ENCODE results near the gene VWC2. TPM values are rescaled to one million over a fixed set of nuclear protein-coding genes. Genes with fewer than 3 reads are reported as not detected.

VWC2 gene
- total RNA-seq, 6 donors from 2014 or later, result 0.09 to 0.20 (median 0.13) TPM; not detected in 2

GRCh38 chr7:49911909-49912308 is 138.5 kb downstream of the VWC2 start:
- DNase-seq (no peak), ATAC-seq (ENCODE audit: low FRiP score in 2 of 2) (no peak)
- 86 to 87% methylated on average over 8 of the region's 8 CpGs for WGBS, 2 donors
- H3K9me3 ChIP-seq, result no peaks in the 10 kb centered on the region
- no peaks in the 10 kb centered on the region for H3K36me3 ChIP-seq
- TF ChIP-seq POLR2A (IDR thresholded peaks at IDR 0.05) (no peak), POLR2AphosphoS5 (IDR thresholded peaks at IDR 0.05) (no peak), EP300 (IDR thresholded peaks at IDR 0.05) (no peak), CTCF (IDR thresholded peaks at IDR 0.05) (no peak)
- H3K27me3 ChIP-seq, result no peaks in the 10 kb centered on the region
- no peak overlapping the region for H3K27ac ChIP-seq
- H3K4me3 ChIP-seq, result no peak overlapping the region
- H3K4me1 ChIP-seq, result no peaks in the 10 kb centered on the region

- Histone ChIP-seq H3K4me1 (no peaks in the 10 kb centered on the region), H3K27ac (no peak overlapping the region), H3K27me3 (no peaks in the 10 kb centered on the region), H3K9me3 (peaks cover 0 to 6% (median 4%) of the 10 kb centered on the region in 4 donors), H3K4me3 (no peak overlapping the region), H3K36me3 (no peaks in the 10 kb centered on the region)
- 77 to 82% methylated on average over 6 of the region's 6 CpGs for WGBS, 2 donors
- ATAC-seq (ENCODE audit: low FRiP score in 2 of 2) (no peak), DNase-seq (no peak)
- TF ChIP-seq POLR2AphosphoS5 (IDR thresholded peaks at IDR 0.05) (no peak), POLR2A (IDR thresholded peaks at IDR 0.05) (no peak), EP300 (IDR thresholded peaks at IDR 0.05) (no peak), CTCF (IDR thresholded peaks at IDR 0.05) (no peak)
Measured at GRCh38 chr7:49926720-49927119, 153.3 kb downstream of the VWC2 start.

GRCh38 chr7:49927631-49928030 is 154.2 kb downstream of the VWC2 start:
- no peaks in the 10 kb centered on the region for H3K36me3 ChIP-seq
- TF ChIP-seq EP300 (IDR thresholded peaks at IDR 0.05), result no peak
- TF ChIP-seq POLR2AphosphoS5 (IDR thresholded peaks at IDR 0.05), result no peak
- TF ChIP-seq CTCF (IDR thresholded peaks at IDR 0.05), result no peak
- TF ChIP-seq POLR2A (IDR thresholded peaks at IDR 0.05), result no peak
- DNase-seq (no peak), ATAC-seq (ENCODE audit: low FRiP score in 2 of 2) (no peak)
- H3K27ac ChIP-seq, result no peak overlapping the region
- no peaks in the 10 kb centered on the region for H3K4me1 ChIP-seq
- peaks cover 0 to 15% (median 5%) of the 10 kb centered on the region in 4 donors for H3K9me3 ChIP-seq
- no peak overlapping the region for H3K4me3 ChIP-seq
- WGBS, 2 donors, result 83 to 87% methylated on average over 5 of the region's 5 CpGs
- H3K27me3 ChIP-seq, result no peaks in the 10 kb centered on the region

GRCh38 chr7:49928787-49929186 is 155.3 kb downstream of the VWC2 start:
- Histone ChIP-seq H3K27ac (no peak overlapping the region), H3K27me3 (no peaks in the 10 kb centered on the region), H3K36me3 (no peaks in the 10 kb centered on the region), H3K4me1 (no peaks in the 10 kb centered on the region), H3K9me3 (peaks cover 0 to 17% (median 5%) of the 10 kb centered on the region in 4 donors), H3K4me3 (no peak overlapping the region)
- no peak for DNase-seq
- no peak for ATAC-seq (ENCODE audit: low FRiP score in 2 of 2)
- 84 to 88% methylated on average over 2 of the region's 2 CpGs for WGBS, 2 donors
- TF ChIP-seq POLR2AphosphoS5 (IDR thresholded peaks at IDR 0.05) (no peak), CTCF (IDR thresholded peaks at IDR 0.05) (no peak), EP300 (IDR thresholded peaks at IDR 0.05) (no peak), POLR2A (IDR thresholded peaks at IDR 0.05) (no peak)

GRCh38 chr7:49931627-49932026 is 158.2 kb downstream of the VWC2 start:
- Histone ChIP-seq H3K4me3 (no peak overlapping the region), H3K27me3 (no peaks in the 10 kb centered on the region), H3K36me3 (no peaks in the 10 kb centered on the region), H3K27ac (no peak overlapping the region), H3K9me3 (peaks cover 0 to 17% (median 5%) of the 10 kb centered on the region in 4 donors), H3K4me1 (no peaks in the 10 kb centered on the region)
- WGBS, 2 donors, result 73 to 77% methylated on average over 2 of the region's 2 CpGs
- DNase-seq, result peak in 1 of 2 donors; percentile 10
- ATAC-seq (ENCODE audit: low FRiP score in 2 of 2), result no peak
- TF ChIP-seq POLR2AphosphoS5 (IDR thresholded peaks at IDR 0.05), result no peak
- no peak for TF ChIP-seq EP300 (IDR thresholded peaks at IDR 0.05)
- no peak for TF ChIP-seq CTCF (IDR thresholded peaks at IDR 0.05)
- TF ChIP-seq POLR2A (IDR thresholded peaks at IDR 0.05), result no peak
